Measurements from ENCODE around the gene SV2B. TPM values are rescaled to one million over a fixed set of nuclear protein-coding genes. Genes with fewer than 3 reads are reported as not detected.

The SV2B gene
- total RNA-seq, 1 experiment from 2014 or later: not detected

- CTCF ChIA-PET: no interaction called here
- RAD21 ChIA-PET (ENCODE audit: low non-redundant PET in 1 of 2, low total read pairs in 2 of 2, uncharacterized antibody in 2 of 2, unreplicated experiment in 2 of 2): no interaction called here
Observed at GRCh38 chr15:91308199-91308598, 208.1 kb downstream of the SV2B start.

More at GRCh38 chr15:91308199-91308598, 208.1 kb downstream of the SV2B start:
- peaks cover 59% of the 10 kb centered on the region for H3K27me3 ChIP-seq (ENCODE audit: insufficient read depth, low read length)
- H3K4me2 ChIP-seq (ENCODE audit: low read length): no peak overlapping the region
- H3K36me3 ChIP-seq (ENCODE audit: control insufficient read depth in 1 of 2, insufficient read depth in 2 of 2, low read length in 2 of 2): no peaks in the 10 kb centered on the region
- H3K9me2 ChIP-seq (ENCODE audit: insufficient read depth): no peaks in the 10 kb centered on the region
- no peaks in the 10 kb centered on the region for H3K4me1 ChIP-seq (ENCODE audit: control insufficient read depth in 1 of 2, insufficient read depth in 2 of 2, low read length in 2 of 2)
- H3K27ac ChIP-seq (ENCODE audit: low read depth, low read length): no peak overlapping the region
- POLR2A ChIA-PET: no interaction called here
- H3K4me3 ChIP-seq (replicated peaks in 1 of 2; ENCODE audit: low read depth in 1 of 2, low read length in 2 of 2): no peak overlapping the region
- ATAC-seq (no peak), DNase-seq (ENCODE audit: low read depth, low spot score) (no peak)
- no peak overlapping the region for H3K9ac ChIP-seq (ENCODE audit: low read length)
- no peaks in the 10 kb centered on the region for H3K79me2 ChIP-seq (ENCODE audit: insufficient read depth, low read length)
- no peaks in the 10 kb centered on the region for H4K20me1 ChIP-seq (ENCODE audit: insufficient read depth)
- no peak overlapping the region for H2AFZ ChIP-seq (ENCODE audit: low read depth, low read length, poor library complexity, severe bottlenecking)
- no peak for TF ChIP-seq EZH2phosphoT487 (IDR thresholded peaks at IDR 0.05; ENCODE audit: borderline replicate concordance)
- TF ChIP-seq YY1 (IDR thresholded peaks at IDR 0.05; ENCODE audit: extremely low read depth, insufficient replicate concordance, low read depth, low read length): no peak
- TF ChIP-seq EZH2 (IDR thresholded peaks at IDR 0.05): no peak
- TF ChIP-seq POLR2A (IDR thresholded peaks at IDR 0.05; ENCODE audit: borderline replicate concordance, extremely low read depth, insufficient read depth, insufficient read length): no peak
- no peak for TF ChIP-seq CTCF (IDR thresholded peaks at IDR 0.05 in 2 of 3, conservative IDR thresholded peaks at IDR 0.05 in 1 of 3; ENCODE audit: borderline replicate concordance in 1 of 3, insufficient read depth in 1 of 3, low read depth in 2 of 3, low read length in 2 of 3)
- TF ChIP-seq ZNF274 (IDR thresholded peaks at IDR 0.05; ENCODE audit: low read depth, low read length): no peak
- no peak for TF ChIP-seq EGR1 (IDR thresholded peaks at IDR 0.05; ENCODE audit: low read depth)
- no peak for TF ChIP-seq SIN3A (IDR thresholded peaks at IDR 0.05; ENCODE audit: low read depth)
- no peak for TF ChIP-seq REST (IDR thresholded peaks at IDR 0.05; ENCODE audit: low read depth)
- no peak for TF ChIP-seq CBX3 (IDR thresholded peaks at IDR 0.05; ENCODE audit: low read depth)
- no peak for TF ChIP-seq ELF1 (IDR thresholded peaks at IDR 0.05; ENCODE audit: borderline replicate concordance, low read depth)
- no peak for TF ChIP-seq CEBPB (IDR thresholded peaks at IDR 0.05; ENCODE audit: low read depth)
- TF ChIP-seq ZBTB33 (IDR thresholded peaks at IDR 0.05; ENCODE audit: extremely low read depth, insufficient replicate concordance, low read length): no peak
- no peak for TF ChIP-seq POLR2AphosphoS5 (IDR thresholded peaks at IDR 0.05; ENCODE audit: low read depth, low read length)
- no peak for TF ChIP-seq ZFX (IDR thresholded peaks at IDR 0.05)
- TF ChIP-seq MAX (IDR thresholded peaks at IDR 0.05): no peak
- no peak for TF ChIP-seq RAD21 (IDR thresholded peaks at IDR 0.05; ENCODE audit: low read depth)
- no peak for TF ChIP-seq SP1 (IDR thresholded peaks at IDR 0.05; ENCODE audit: low read depth)
- no peak for TF ChIP-seq TCF7L2 (IDR thresholded peaks at IDR 0.05; ENCODE audit: borderline replicate concordance, extremely low read depth, insufficient read depth, insufficient read length)
- intact Hi-C loops (cut with micrococcal nuclease): no loop called here
- BruUV-seq (replicated peaks): no TSS peak
- H3K9me3 ChIP-seq (ENCODE audit: control insufficient read depth in 1 of 2, insufficient read depth in 1 of 2, low read depth in 1 of 2, low read length in 2 of 2): no peaks in the 10 kb centered on the region
